Measurements from ENCODE around the gene FRMD4A.

DNA sequence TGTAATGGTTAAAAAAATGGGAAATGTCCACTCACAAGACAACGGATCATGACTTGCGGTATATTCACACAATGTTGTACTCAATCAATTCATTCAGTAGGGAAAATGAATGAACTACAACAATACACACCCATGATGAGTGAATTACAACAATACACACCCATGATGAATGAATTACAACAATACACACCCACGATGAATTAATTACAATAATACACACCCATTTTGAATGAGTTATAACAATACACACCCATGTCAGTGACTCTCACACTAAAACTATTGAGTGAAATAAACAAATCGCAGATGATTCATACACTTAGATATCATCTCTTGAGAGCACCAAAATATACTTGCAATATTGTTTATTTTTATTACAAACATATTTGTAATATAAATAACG is 174.6 kb downstream of the FRMD4A start:
- TF ChIP-seq, protein P1, sequence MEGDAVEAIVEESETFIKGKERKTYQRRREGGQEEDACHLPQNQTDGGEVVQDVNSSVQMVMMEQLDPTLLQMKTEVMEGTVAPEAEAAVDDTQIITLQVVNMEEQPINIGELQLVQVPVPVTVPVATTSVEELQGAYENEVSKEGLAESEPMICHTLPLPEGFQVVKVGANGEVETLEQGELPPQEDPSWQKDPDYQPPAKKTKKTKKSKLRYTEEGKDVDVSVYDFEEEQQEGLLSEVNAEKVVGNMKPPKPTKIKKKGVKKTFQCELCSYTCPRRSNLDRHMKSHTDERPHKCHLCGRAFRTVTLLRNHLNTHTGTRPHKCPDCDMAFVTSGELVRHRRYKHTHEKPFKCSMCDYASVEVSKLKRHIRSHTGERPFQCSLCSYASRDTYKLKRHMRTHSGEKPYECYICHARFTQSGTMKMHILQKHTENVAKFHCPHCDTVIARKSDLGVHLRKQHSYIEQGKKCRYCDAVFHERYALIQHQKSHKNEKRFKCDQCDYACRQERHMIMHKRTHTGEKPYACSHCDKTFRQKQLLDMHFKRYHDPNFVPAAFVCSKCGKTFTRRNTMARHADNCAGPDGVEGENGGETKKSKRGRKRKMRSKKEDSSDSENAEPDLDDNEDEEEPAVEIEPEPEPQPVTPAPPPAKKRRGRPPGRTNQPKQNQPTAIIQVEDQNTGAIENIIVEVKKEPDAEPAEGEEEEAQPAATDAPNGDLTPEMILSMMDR (IDR thresholded peaks at IDR 0.05): no peak
- TF ChIP-seq POLR2A (IDR thresholded peaks at IDR 0.05): no peak

Measured in testis (tissue), 2 donors.